HUES64 (cell line): Measurements from ENCODE around the gene MTHFD2L.

Experiments
- H3K27ac ChIP-seq: 2 replicates; pipeline ENCODE4 v1.7.0; 2013; ENCODE audit warnings: low read depth, low read length, inconsistent platforms
- H3K27me3 ChIP-seq: 2 replicates; pipeline ENCODE4 v1.6.1; 2013; ENCODE audit warnings: mild to moderate bottlenecking, low read length; ENCODE audit not compliant: insufficient read depth
- H3K36me3 ChIP-seq: 2 replicates; pipeline ENCODE4 v1.6.1; 2013; ENCODE audit warnings: mild to moderate bottlenecking, low read length; ENCODE audit not compliant: insufficient read depth
- H3K4me1 ChIP-seq: 2 replicates; pipeline ENCODE4 v1.6.1; 2013; ENCODE audit warnings: mild to moderate bottlenecking, low read length, moderate library complexity; ENCODE audit not compliant: insufficient read depth
- H3K4me3 ChIP-seq: 2 replicates; pipeline ENCODE4 v1.5.1; 2013; ENCODE audit warnings: mild to moderate bottlenecking, low read length, moderate library complexity
- H3K9ac ChIP-seq: 2 replicates; pipeline ENCODE4 v1.6.1; 2013; ENCODE audit warnings: mild to moderate bottlenecking, low read depth, low read length
- H3K9me3 ChIP-seq: 2 replicates; pipeline ENCODE4 v1.6.1; 2013; ENCODE audit warnings: low read depth, low read length; ENCODE audit not compliant: insufficient read depth
- WGBS: fragments of 150-250, 120-280 bp; methylation state at CpG from one replicate; pipeline ENCODE4 v1.1.7; 2013; ENCODE audit warnings: missing lambda C conversion rate; 5-methylcytosine and 5-hydroxymethylcytosine counted together

The MTHFD2L gene

DNA sequence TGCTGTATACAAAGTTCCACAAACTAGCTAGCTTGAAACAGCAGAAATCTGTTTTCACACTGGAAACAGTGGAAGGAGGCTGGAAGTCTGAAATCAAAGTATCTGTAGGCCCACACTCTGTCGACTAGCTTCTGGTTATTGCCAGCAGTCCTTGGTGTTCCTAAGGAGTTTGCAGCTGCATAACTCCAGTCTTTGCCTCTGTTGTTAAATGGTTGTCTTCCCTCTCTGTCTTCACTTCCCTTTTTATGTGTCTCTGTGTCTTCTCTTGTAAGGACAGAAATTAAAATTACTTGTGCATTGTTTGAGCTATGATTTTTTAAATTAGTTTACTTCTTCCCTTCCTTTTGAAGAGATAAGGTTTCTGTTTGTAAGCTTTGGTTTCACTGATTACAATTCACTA is 8.2 kb downstream of the MTHFD2L start:
- Histone ChIP-seq H3K9me3 (no peaks in the 10 kb centered on the region), H3K27me3 (no peaks in the 10 kb centered on the region), H3K9ac (no peak overlapping the region), H3K4me3 (no peak overlapping the region), H3K36me3 (peaks cover 20% of the 10 kb centered on the region), H3K4me1 (peaks cover 10% of the 10 kb centered on the region; the same call in 1 of the 2 replicates), H3K27ac (no peak overlapping the region)
- 82% methylated on average over 1 of the region's 1 CpG for WGBS

DNA sequence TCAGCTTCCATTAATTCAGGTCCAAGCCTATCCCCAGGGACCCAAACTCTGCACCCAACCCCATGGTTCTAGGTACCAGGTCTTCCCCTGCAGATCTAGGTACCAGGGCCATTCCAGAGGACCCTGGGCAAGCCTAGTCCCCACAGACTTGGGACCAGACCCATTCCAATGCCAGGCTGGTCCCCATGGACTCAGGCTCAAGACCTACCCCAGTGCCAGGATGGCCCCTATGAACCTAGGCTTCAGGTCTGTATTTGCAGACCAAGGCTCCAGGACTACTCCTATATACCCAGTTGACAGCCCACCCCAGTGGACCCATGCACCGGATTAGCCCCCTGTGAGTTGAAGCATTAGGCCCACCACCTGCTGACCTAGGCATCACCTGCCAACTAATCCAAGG is 8.9 kb downstream of the MTHFD2L start:
- H3K9me3 ChIP-seq, result no peaks in the 10 kb centered on the region
- H3K9ac ChIP-seq, result no peak overlapping the region
- H3K4me3 ChIP-seq, result no peak overlapping the region
- no peaks in the 10 kb centered on the region for H3K27me3 ChIP-seq
- 0 out of 2 replicates have a peak, but pooled peaks cover 4% of the 10 kb centered on the region for H3K4me1 ChIP-seq
- no peak overlapping the region for H3K27ac ChIP-seq
- WGBS, result 98% methylated on average over 1 of the region's 1 CpG
- peaks cover 15% of the 10 kb centered on the region for H3K36me3 ChIP-seq

DNA sequence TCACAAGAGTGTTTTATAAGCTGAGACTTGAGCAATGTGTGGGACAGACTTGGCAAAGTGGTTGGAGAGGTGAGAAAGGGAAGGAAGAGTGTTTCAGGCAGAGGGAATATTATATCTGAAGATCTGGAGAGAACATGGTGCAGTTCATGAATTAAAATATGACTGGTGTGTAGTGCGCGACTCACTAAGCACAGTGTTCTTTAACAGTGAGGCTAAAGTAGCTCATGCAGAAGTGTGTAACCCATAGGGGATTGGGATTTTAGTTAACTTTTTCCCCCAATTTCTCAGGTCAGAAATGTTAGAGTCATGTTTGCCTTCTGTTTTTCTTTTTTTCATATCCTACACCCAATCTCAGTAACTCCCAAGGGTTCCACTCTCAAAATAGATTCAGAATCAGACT is 9.7 kb downstream of the MTHFD2L start:
- Histone ChIP-seq H3K27me3 (no peaks in the 10 kb centered on the region), H3K27ac (no peak overlapping the region), H3K36me3 (peaks cover 7% of the 10 kb centered on the region), H3K4me1 (no peaks in the 10 kb centered on the region), H3K9ac (no peak overlapping the region), H3K9me3 (no peaks in the 10 kb centered on the region), H3K4me3 (no peak overlapping the region)
- WGBS, result 98% methylated on average over 2 of the region's 2 CpGs

DNA sequence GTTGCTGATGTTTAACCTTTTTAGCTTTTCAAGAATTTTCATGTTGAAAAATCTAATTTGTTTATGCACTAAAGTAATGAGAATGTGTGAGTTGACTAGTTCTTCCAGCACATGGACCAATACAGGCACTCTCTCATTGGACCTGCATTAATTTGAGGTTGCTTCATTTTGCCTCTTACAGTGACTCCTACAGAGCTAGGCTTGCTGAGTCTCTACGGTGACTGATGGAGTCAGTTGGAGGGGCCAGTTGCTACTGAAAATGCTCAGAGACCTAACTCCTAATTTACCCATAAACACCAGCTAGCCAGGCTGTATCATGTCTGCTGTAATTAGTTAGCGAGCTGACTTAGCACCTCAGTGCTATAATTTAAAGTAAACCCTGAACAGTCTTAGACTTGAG is 10.9 kb downstream of the MTHFD2L start:
- Histone ChIP-seq H3K9me3 (no peaks in the 10 kb centered on the region), H3K4me1 (no peaks in the 10 kb centered on the region), H3K9ac (no peak overlapping the region), H3K27me3 (no peaks in the 10 kb centered on the region), H3K4me3 (no peak overlapping the region), H3K36me3 (no peaks in the 10 kb centered on the region), H3K27ac (no peak overlapping the region)
- WGBS, result 96% methylated on average over 2 of the region's 2 CpGs

DNA sequence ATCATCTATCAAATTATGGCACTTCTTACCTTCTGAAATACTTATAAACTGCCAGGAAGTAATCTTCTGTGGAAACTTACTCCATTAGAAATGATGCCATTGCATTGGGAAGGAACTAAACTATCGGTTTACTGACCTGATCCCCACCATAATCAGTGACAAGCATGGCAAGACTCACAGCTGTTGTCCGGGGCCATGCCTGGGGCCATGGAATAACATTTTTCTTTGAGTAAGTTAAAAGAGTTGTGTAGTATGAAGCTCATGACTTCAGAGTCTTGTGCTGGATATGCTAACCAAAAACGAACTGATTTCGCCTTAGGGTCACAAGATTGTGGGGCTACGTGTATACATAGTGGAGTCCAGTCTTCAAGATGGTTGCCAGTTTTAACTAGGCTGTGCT is 15.4 kb downstream of the MTHFD2L start:
- WGBS, result 93% methylated on average over 5 of the region's 5 CpGs
- Histone ChIP-seq H3K4me1 (peaks cover 6% of the 10 kb centered on the region; the same call in 1 of the 2 replicates), H3K9ac (no peak overlapping the region), H3K4me3 (no peak overlapping the region), H3K27ac (no peak overlapping the region), H3K9me3 (no peaks in the 10 kb centered on the region), H3K27me3 (no peaks in the 10 kb centered on the region), H3K36me3 (no peaks in the 10 kb centered on the region)

DNA sequence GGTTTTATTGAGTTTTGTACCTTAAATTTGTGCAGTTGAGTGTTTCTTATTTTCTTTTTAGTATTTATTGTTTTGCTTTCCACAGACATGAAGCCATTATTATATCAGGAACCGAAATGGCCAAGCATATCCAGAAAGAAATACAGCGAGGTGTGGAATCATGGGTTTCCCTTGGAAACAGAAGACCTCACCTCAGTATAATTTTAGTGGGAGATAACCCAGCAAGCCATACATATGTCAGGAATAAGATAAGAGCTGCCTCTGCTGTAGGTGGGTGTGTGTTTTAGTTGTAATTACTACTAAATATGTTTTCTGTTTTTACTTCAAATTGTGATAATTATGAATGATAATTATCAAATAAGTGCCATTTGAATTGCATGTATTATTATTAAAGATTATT is 16.5 kb downstream of the MTHFD2L start:
- Histone ChIP-seq H3K36me3 (no peaks in the 10 kb centered on the region), H3K4me1 (peaks cover 6% of the 10 kb centered on the region; the same call in 1 of the 2 replicates), H3K9me3 (no peaks in the 10 kb centered on the region), H3K9ac (no peak overlapping the region), H3K27me3 (no peaks in the 10 kb centered on the region), H3K27ac (no peak overlapping the region), H3K4me3 (no peak overlapping the region)
- 95% methylated on average over 2 of the region's 2 CpGs for WGBS

DNA sequence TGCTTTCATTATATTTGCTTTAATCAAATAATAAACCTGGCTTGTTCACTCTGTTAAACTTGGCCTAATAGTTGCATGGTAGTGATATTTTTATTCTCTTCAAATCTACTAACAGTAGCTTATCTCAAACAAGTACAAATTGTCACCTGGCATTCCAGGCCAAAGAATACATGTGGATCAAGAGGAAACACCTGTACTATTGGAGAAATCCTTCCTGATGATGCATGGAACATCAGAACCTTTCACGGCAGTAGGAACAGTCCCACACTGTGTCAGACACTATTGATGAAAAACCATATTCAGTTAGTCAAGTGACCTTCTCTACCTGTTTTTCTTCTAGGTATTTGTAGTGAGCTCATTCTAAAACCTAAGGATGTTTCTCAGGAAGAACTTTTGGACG is 17.0 kb downstream of the MTHFD2L start:
- Histone ChIP-seq H3K4me1 (peaks cover 6% of the 10 kb centered on the region; the same call in 1 of the 2 replicates), H3K27me3 (no peaks in the 10 kb centered on the region), H3K4me3 (no peak overlapping the region), H3K9me3 (no peaks in the 10 kb centered on the region), H3K36me3 (no peaks in the 10 kb centered on the region), H3K9ac (no peak overlapping the region), H3K27ac (no peak overlapping the region)
- 98% methylated on average over 2 of the region's 2 CpGs for WGBS

DNA sequence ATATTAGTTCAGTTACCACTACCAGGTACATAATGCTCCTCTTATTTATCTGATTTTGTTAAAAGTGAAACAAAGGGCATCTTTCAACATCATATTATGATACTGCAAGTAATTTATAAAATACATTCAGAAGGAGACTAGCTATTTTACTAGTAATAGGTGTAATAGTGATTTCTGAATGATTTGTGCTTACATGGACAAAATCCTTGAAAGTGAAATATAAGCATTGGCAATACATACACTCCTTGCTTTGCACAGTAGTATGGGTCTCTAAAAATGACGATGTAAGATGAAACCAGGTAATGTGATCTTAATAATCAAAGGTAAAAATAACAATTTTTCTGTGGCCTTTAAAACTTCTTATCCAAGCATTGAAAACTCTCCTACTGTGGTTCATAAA is 17.5 kb downstream of the MTHFD2L start:
- H3K27ac ChIP-seq, result no peak overlapping the region
- no CpG with 5 or more reads among the region's 1 CpG for WGBS
- H3K4me3 ChIP-seq, result no peak overlapping the region

DNA sequence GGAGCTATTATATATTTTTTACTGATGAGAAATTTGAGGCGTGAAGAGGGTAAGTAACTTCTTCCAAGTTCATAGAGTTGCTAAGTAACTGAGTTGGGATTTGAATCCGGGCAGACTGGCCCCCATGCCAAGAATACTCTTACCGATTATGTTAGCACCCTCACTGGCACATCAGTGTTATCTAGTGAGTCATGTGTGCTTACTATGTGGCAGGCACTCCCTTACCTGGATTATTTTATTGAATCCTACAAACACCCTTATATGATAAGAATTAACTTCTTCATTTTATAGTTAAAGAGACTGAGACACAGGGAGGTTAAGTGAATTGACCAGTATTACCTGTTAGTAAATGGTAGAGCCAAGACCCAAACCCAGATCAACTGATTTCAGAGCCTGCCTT is 20.9 kb downstream of the MTHFD2L start:
- Histone ChIP-seq H3K36me3 (no peaks in the 10 kb centered on the region), H3K4me3 (no peak overlapping the region), H3K9me3 (no peaks in the 10 kb centered on the region), H3K27me3 (no peaks in the 10 kb centered on the region), H3K27ac (no peak overlapping the region), H3K4me1 (peaks cover 6% of the 10 kb centered on the region; the same call in 1 of the 2 replicates), H3K9ac (no peak overlapping the region)
- 95% methylated on average over 3 of the region's 3 CpGs for WGBS

More for the DNA sequence above, 17.5 kb downstream of the MTHFD2L start:
- Histone ChIP-seq H3K27me3 (no peaks in the 10 kb centered on the region), H3K9ac (no peak overlapping the region), H3K36me3 (no peaks in the 10 kb centered on the region), H3K4me1 (peaks cover 6% of the 10 kb centered on the region; the same call in 1 of the 2 replicates), H3K9me3 (no peaks in the 10 kb centered on the region)

DNA sequence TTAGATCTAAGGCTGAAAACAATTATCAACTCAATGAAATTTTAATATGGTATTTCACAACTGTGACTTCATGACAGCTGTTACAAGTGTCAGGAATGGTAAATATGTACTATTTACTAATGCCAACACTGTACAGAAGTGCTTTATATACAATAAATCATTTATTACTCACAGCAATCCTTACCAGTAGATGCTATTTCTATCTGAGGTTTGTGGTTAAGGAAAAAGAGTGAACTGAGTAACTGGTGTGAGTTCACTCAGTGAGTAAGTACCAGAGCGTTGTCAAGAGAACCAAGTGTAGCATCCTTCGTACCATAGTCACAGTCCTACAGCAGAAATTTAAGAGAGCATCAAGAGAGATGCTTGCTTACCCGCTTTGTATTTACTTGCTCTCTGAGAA is 23.3 kb downstream of the MTHFD2L start:
- no peaks in the 10 kb centered on the region for H3K36me3 ChIP-seq
- H3K27me3 ChIP-seq, result no peaks in the 10 kb centered on the region
- no peaks in the 10 kb centered on the region for H3K9me3 ChIP-seq
- 96% methylated on average over 3 of the region's 3 CpGs for WGBS
- no peak overlapping the region for H3K27ac ChIP-seq
- no peak overlapping the region for H3K9ac ChIP-seq
- H3K4me3 ChIP-seq, result no peak overlapping the region
- H3K4me1 ChIP-seq, result peaks cover 2% of the 10 kb centered on the region; the same call in 1 of the 2 replicates

DNA sequence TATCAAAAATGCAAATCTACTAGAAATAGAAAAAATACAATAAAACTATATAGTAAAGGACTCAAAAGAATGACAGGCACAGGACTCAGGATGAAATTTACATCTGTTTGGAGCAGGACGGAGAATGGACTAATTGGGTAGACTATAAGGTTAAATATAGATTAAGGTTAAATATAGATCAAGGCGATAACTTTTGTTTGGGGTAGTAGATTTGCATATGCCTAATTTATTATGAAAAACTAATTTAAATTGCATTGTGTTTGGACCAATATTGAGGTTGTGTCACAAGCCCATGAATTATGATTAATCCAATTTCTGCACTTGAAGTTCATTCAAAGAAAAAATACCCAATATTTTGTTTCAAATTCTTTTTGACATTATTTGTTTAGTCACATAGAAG is 31.0 kb downstream of the MTHFD2L start:
- no peak overlapping the region for H3K9ac ChIP-seq
- 85% methylated on average over 2 of the region's 2 CpGs for WGBS
- H3K4me1 ChIP-seq, result peaks cover 4% of the 10 kb centered on the region; the same call in 1 of the 2 replicates
- no peak overlapping the region for H3K4me3 ChIP-seq
- no peak overlapping the region for H3K27ac ChIP-seq
- no peaks in the 10 kb centered on the region for H3K9me3 ChIP-seq
- H3K36me3 ChIP-seq, result no peaks in the 10 kb centered on the region
- H3K27me3 ChIP-seq, result no peaks in the 10 kb centered on the region
